Hematopoietic multipotent progenitor cell treated with erythropoietin and hydrocortisone succinate and interleukin-3 and kit ligand, for 4 days (in vitro differentiated cells): Measurements from ENCODE around the gene SETDB1.

ENCODE experiments used
- DNase-seq: peaks from one replicate; pipeline ENCODE4 v3.0.0-alpha.2; 2015

Gene SETDB1

DNA sequence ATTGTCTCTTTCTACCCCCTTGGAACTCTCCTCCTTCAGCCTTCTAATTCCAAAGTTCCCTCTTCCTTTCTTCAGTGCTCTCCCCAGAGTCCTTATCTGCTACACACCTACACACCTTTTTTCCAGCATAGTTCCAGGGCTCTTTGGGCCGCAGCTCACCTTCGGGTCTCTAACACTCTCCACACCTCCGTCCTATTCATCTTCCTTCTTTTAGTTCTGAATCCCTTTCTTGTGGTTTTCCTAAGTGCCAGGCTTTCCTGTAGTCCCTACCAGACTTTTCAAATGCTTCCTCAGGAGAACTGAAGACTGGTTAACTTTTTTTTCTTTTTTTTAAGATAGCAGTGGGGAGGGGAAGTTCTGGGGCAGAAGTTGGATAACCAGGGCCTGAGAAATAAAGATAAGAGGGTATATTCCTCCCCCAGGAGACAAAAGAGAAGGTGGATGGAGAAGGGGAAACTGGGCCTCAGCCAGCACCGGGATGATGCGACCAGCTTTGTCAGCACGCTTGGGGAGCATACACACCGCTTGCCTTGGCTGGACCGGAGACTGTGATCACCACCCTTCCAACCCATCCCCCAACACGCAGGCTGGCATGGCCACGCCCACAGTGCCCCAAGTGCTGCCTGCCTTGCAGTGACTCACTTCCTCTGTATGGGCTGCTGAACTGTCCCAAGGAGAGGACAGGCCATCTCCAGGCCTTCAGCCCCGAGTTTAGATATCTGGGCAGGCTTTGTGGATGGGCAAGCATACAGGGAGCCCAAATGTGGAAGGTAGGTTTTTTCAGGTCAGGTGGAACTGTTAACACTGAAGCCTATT, 50.9 kb downstream of the SETDB1 start:
- DNase-seq: peak; percentile 99

DNA sequence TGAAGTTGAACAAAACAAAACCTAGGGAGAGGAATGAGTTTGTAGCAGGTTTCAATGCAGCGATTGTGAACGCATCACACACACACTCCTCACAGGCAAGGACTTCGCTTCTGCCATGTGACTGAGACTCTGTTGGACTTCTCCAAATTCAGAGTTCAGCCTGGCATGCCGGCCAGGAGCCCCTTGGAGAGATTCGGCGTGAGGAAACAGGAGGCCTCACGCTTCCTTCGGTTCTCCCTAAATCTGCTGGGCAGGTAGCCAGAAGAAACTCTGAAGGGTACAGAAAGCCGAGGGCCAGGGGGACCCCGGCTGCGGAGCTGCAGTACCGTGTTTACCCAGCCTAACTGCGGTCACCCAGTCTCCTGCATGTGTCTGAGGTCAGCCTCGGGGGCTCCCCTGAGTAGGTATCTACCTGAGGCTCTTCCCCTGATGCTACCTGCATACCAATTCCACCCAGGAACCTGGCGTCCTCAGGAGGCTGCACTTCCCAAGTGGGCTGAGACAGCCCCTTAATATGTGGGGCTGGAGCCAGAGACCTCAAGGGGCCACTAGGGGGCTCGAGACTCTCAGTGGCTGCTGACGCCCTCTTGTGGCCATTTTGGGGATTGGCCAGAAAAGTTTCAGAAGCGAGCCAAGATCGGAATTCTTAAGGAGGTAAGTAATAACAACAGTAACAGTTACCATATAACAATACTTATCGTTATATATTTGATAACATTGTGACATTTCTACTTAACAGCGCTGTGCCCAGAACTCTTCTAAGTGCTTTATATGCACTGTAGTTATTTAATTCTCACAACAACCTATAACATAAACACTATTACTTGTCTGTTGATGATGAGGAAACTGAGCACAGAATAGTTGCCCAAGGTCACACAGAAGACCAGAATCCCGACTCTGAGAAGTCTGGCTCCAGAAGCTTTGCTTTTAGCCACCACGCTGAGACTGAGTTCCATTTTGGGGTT, 53.2 kb downstream of the SETDB1 start:
- peak; percentile 96 for DNase-seq

DNA sequence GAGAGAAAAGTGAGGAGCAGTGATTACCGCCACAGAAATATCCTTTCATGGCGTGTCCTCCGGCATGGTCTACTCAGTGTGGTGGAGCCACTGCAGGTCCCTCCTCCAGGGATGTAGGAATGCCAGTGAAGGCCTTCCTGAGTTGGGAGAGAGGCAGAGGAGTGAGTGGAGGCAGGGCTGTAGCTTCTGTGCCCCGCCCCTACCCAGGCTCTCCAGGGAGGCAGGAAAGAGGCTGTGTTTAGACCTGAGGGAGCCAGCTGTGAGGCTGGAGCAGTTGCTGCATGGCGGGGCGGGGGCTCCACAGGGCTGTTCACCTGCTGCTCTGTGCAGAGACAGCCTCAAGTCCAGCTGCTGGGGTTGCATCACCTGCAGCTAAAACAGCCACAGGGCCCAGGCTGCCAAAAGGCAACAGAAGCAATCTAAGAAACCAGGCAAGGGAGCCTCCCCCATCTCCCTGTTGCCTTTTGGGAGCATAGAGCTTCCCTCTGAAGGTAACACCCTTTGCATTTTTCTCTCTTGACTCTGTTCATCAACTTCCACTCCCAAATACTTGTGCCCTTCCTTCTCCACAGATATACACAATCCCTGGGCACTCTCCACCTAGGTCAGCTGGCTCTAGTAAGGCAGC, 55.1 kb downstream of the SETDB1 start:
- no peak for DNase-seq

DNA sequence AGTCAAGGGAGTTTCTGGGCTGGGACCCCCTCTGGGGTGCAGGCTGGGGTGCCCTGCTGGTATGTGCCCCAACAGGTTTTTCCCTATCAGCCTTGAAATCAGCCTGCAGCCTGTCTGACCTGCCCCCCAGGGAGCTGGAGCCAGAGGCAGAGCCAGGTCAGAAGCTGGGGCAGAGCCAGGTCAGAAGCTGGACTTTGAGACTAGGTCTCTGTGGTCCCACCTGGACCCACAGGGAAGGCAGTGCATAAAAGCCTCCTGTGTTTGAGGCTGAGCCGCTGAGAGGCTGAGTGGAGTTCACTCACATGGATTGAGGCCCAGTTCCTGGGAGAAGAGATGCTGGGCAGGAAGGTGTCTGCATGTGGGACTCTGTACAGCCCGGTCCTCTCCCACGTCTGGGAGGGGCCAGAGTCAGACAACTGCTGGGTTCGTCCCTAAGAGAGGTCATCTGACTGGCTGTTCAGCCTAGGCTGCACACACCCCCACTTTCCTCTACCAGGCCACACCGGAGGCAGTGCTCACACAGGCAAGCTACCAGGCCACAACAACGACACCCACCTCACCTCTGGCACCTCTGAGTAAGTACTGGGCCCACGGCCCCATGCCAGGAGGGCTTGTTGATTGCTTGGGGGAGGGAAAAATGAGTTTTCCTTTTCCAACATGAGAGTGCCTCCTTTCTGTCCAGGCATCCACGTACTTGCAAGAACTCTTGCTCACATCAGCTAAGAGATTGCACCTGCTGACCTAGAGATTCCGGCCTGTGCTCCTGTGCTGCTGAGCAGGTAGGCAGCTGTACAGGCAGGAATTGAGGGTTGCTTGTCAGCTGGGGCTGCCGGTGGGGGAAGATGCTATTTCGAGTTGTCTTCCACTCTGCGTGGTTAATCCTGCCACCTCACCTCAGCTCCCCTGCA, 55.9 kb downstream of the SETDB1 start, which contains the start of gene ANXA9:
Gene ANXA9, plus strand, starts transcription at position 488 of the 908 bp plus-strand sequence. CDS start 814 bp downstream, outside the sequence.
- DNase-seq: peak; percentile 46

DNA sequence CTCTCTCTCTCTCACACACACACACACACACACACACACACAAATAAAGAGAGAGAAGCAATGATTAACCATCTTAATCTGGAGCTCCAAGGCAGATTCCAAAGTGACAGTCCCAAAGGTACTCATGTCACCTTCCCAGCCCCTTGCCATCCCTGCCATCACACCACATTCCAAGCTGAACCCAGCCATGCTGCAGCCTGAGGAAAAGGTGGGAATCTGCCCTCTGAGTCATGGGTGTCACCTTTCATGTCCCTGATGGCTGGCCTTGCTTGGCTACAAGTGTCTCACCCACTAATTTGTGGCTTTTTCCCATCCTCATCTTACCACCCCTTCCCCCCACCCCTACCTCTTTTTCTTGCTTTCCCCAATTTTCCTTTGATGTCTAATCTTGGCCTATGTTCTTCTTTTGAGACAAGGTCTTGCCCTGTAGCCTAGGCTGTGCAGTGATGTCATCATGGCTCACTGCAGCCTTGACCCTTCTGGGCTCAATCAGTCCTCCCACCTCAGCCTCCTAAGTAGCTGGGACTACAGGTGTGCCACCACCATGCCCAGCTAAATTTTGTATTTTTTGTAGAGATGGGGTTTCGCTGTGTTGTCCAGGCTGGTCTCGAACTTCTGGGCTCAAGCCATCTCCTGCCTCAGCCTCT, 59.1 kb downstream of the SETDB1 start:
- DNase-seq: no peak

DNA sequence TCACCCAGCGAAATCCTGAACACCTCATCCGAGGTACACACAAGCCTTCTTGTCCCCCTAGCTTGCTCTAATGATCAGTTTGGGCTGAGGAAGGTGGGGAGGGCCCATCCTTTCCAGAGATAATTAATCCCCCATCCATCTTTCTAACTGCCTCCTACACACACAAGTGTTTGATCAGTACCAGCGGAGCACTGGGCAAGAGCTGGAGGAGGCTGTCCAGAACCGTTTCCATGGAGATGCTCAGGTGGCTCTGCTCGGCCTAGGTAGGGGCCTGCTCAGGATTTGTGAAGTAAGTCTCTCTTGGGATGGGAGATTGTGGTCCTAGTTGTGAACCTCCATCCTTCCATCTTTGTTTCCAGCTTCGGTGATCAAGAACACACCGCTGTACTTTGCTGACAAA, 61.8 kb downstream of the SETDB1 start:
- no peak for DNase-seq

DNA sequence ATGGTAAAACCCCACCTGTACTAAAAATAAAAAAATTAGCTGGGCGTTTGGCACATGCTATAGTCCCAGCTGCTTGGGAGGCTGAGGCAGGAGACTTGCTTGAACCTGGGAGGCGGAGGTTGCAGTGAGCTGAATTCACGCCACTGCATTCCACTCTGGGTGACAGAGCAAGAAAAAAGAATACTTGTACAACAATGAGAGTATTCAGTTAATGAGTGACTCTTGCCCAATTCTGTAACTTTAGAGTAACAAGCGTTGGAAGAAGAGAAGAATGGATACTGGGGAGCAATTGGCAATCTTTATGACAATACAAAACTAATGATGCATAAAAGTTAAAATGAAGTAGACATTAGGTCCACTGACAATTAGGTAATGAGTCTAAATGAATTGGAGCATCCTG, 66.5 kb downstream of the SETDB1 start:
- no peak for DNase-seq

DNA sequence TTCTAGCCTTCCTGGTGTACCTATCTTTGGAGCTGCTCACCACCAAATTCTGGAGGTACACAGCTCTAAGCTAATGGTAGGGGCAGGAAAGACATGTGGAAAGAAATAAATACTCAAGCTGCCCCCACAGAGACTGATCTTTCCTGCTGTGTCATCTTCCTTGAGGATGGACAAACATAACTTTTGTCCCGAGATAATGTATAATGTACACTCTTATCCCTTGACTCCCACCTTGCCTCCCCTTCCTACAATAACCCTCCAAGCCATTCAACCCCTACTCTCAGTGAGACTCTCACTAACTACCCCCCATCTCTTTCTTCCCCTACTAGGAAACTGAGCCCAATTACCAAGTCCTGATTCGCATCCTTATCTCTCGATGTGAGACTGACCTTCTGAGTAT, 68.1 kb downstream of the SETDB1 start:
- DNase-seq: no peak

DNA sequence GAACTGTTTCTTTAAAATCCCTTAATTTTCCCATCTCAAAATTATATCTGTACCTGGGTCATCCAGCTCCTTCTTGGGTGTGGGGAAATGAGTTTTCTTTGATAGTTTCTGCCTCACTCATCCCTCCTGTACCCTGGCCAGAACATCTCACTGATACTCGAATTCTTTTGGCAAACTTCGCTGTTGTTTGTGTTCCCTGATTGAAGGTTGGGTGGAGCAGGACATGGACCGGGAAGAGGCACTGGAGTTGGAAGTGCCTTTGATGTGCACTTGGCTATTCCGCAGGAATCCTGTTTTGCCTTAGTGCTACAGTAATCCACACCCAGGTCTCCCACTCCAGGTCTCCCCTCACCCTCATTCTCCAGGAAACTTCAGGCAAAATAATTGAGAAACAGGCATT, 69.3 kb downstream of the SETDB1 start:
- DNase-seq: no peak

DNA sequence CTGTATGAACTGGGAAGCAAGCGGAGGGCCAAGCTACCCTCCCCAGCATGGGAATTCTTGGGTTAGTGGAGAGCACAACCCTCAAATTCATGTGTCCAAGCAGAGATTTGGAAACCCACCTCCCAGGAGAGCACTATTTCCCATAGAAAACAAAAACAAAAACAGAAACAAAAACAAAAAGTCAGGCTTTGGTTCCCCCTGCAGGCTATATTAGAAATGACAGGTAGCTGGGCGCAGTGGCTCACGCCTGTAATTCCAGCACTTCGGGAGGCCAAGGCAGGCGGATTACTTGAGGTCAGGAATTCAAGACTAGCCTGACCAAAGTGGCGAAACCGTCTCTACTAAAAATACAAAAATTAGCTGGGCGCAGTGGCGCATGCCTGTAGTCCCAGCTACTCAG, 69.7 kb downstream of the SETDB1 start:
- DNase-seq: no peak

DNA sequence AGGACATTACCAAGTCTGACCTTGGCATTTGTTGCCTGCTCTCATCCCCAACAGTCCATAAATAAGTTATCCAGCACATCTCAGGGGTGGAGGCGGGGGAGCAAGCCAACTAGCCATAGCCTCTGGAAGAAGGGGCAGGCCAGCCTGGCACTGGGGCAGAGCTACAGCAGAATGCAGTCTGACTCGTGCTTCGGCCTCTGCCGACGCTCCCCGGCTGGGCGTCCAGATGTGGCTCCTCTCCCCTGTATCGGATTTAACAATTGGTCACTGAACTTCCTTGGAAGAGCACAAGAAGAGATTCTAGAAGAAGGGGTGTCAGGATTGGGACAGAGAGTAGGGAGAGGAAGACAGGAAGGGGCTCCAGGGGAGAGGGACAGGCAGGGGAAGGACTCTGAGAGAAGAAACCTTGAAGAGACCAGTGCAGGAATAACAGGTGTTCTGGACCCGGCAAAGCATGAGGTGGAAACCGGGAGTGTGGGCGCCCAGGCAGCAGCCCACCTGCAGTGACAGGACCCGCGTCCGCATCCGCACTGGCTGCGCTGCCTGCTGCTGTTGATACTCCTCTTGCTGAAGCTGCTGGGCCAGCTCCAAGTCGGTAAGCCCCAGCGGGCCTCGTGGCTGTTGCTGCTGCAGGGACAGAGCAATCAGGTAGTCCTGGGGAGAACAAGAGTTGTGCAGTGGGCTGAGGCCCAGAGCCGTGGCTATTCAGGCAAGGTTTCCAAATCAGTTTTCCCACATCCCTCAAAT, 71.1 kb downstream of the SETDB1 start:
- DNase-seq: no peak

DNA sequence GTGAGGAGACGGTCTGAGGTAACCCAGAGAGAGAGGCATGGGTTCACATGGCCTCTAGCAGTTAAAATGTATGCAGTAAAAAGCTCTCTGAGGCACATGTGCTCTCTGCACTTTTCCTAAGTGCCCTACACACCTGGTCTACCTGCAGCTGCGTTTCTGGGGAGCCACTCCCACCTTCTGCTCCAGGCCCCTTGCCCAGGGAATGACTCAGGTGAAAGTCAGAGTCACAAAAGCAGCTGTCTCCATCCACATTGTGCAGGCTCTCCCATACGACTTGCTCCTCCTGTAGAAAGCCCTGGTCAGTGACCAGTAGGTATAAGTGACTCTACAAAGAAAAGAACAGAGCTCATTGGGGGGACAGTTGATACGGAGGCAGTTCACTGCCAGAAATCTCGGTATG, 71.8 kb downstream of the SETDB1 start:
- no peak for DNase-seq

DNA sequence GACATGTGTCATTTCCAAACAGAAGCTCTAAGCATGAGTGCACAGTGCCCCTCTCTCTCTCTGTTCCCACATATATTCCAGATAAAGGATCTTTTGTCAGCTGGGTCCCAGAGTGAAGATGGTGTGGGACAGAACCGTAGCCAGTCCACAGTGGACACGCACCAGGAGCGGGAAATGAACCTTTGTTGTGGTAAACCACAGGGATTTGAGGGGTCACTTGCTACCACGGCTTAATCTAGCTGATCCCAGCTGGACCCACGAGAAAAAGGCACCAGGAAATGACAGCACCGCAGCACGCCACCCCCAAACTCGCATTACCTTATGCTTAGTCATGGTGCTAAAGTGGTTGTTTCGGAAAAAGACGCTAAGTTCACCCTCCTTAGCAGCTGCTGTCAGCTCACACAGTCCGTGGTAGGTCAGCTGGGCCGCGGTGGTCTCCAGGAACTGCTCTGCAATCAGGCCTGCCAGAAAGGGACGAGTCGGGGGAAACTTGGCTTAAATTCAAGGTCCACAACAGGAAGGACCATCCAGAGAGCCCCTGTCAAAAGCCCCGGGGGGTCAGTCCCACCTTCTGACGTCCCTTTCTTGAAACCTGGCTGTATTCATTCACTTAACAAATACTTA, 73.0 kb downstream of the SETDB1 start:
- DNase-seq: peak; percentile 87

DNA sequence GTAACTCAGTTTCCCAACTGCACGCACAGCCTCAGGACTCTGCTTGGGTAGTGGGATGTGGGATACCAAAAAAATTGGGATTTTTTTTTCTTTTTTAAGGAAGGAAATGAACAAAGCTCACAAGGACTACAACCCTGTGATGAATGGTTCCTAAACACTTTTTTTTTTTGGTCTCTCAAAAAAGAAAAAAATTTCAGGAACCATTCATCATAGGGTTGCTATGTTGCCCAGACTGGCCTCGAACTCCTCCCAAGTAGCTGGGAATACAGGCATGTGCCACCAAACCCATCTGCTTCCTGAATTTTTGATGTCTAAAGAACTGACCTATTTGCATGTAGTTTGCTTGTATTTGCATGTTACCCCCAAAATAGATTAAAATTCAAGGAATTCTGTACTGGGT, 73.8 kb downstream of the SETDB1 start:
- DNase-seq: no peak

DNA sequence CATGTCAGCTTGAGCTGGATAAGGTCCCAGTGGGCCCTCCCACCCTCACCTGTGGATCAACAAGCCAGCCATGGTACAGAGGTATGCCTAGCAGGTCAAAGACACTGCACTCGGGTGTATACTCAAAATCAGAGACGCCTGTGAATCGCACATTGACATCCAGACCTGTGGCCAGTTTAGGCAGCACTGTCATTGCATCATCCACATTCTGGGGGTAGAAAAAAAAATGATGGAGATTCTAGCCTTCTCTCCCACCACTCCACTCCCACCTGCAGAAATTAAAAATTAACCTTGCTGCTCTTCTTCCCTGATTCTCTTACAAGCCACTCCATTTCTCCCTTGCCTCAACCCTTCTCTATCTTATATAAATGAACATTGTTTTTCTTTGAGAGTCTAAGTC, 74.2 kb downstream of the SETDB1 start:
- DNase-seq: no peak

DNA sequence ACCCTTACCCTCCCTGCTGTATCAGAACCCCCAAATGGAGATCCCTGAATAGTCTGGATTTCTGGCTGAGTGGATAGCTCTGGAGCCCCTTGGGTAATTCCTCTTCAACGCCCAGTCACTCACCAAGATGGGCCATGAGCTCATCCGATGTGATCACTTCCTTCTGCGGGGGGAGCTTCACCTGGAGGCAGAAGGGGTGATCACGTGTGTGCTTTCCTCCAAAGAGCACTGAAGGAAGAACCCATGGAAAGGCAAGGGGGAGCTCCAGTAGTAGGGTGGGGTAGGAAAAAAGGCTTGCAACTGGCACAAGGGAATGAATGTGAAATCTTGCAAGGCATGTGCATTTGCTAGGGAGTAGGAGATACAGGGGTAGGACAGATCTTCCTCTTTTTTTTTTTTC, 75.4 kb downstream of the SETDB1 start:
- no peak for DNase-seq

DNA sequence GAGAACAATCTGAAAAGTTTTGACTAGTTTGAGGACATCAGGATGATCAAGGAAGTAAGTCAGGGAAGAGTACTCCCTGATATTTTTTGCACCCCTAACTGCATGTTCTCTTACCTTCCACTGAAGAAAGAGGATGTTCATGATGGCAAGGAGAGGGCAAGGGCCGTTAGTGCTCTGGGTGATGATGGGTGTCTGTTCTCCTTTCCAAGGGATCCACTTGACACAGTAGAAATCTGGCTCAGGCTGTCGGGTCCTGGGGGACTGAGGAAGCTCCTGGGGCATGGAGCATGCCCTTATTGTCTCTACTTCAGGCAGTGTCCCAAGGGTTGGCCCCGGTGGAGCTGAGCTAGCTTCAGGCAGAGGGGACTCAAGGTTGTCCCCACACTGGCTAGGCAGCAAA, 75.9 kb downstream of the SETDB1 start:
- no peak for DNase-seq

DNA sequence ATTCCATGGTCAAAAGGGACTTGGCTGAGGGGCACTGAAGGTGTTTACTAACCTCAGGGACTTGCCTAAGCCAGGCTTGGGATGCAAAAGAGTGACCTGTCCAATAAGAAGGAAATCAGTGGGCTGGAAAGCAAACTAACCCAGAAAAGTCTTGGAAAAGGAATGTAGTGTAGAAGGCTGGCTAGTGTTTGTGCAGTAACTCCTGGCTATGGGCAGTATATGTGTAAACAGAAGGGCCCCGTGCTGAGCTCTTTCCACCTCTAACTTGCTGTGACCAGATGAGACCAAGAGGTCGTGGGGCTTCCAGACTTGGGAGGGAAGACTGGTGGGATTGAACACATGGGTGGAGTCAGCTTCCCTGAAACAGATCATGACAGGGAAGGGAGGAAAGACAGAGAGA, 76.4 kb downstream of the SETDB1 start:
- no peak for DNase-seq

DNA sequence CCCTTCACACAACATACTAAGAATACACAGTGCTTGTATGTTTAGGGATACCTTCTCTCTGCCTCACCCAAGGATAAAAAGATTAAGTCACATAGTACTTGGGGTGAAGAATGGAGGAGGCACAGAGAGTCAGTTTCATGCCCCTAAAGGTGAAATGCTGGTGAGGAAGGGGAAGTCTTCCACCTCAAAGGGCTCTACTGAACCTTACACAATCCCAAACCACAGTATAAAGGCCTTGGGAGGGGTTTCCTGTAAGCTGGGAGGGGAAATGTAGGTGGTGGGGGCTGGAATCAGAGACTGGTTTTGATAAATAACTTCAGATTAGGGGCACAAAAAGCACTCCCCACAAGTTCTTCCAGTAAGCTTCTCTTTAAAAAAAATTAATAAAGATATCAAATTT, 77.0 kb downstream of the SETDB1 start:
- peak; percentile 67 for DNase-seq

DNA sequence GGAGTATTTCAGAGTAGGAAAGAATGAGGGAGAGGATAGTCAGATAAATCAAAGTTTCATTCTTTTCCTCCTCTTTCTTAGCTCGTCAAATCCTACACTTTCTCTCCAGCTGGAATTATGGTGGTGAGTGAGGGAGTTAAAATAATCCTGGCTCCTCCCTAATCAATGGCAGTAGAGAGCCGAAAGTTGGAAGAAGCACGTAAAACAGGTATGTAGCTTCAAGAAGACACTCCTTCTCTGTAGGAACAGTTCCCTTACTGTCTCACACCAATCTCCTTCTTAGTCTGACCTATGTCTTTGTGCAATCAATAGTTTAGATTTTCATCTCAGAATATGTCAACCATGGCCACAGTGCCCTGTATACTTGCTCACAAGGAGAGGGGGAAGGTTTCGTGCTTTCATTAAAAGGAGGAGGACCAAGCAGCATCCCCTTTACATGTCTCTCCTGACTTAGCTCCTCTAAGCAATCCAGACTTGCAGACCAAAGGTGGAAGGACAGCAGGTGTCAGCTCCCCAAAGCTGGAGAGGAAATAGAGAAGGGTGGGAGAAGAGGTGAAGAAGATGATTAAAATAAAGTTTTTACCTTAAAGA, 79.7 kb downstream of the SETDB1 start:
- DNase-seq: no peak
